Skeletal muscle tissue (tissue), 4 donors: ENCODE results near the gene SPATA21. TPM values are rescaled to one million over a fixed set of nuclear protein-coding genes. Genes with fewer than 3 reads are reported as not detected.
"Not testable (repeated sequence)": the region's sequence is repeated elsewhere in the genome, so short reads cannot be mapped to it uniquely, and the experiment has no call there.

ENCODE experiments used
- H3K27ac ChIP-seq: one replicate; pipeline ENCODE4 v1.7.0; 2013; ENCODE audit warnings: mild to moderate bottlenecking, low read depth, low read length, inconsistent platforms
- H3K27me3 ChIP-seq, 3 donors: one replicate each; pipeline ENCODE4 v1.7.0; 2013; ENCODE audit warnings: low read length in 3 of 3; ENCODE audit not compliant: control insufficient read depth in 3 of 3, insufficient read depth in 3 of 3
- H3K36me3 ChIP-seq, 3 donors: one replicate each; pipeline ENCODE4 v1.7.0; 2013; ENCODE audit warnings: low read length in 3 of 3; ENCODE audit not compliant: control insufficient read depth in 3 of 3, insufficient read depth in 3 of 3
- H3K4me1 ChIP-seq, 3 donors: one replicate each; pipeline ENCODE4 v1.7.0; 2013; ENCODE audit warnings: low read length in 3 of 3, mild to moderate bottlenecking in 3 of 3; ENCODE audit not compliant: control insufficient read depth in 3 of 3, insufficient read depth in 3 of 3
- H3K4me3 ChIP-seq, 3 donors: one replicate each; pipeline ENCODE4 v1.7.0; 2013; ENCODE audit warnings: low read length in 3 of 3
- H3K9ac ChIP-seq, 3 donors: one replicate each; pipeline ENCODE4 v1.7.0; 2013; ENCODE audit warnings: low read length in 3 of 3, mild to moderate bottlenecking in 3 of 3, moderate library complexity in 2 of 3, low read depth in 1 of 3
- H3K9me3 ChIP-seq, 3 donors: one replicate each; pipeline ENCODE4 v1.7.0; 2013; ENCODE audit warnings: low read length in 3 of 3; ENCODE audit not compliant: control insufficient read depth in 3 of 3
- total RNA-seq: library from RNA; depleted of rRNA; stranded (reverse); fragments of >200 nt; gene quantifications from one replicate; pipeline ENCODE4 v1.2.3, GENCODE V29; 2014
- donor health status: Osteomylitis.

Gene SPATA21
- total RNA-seq: not detected

DNA sequence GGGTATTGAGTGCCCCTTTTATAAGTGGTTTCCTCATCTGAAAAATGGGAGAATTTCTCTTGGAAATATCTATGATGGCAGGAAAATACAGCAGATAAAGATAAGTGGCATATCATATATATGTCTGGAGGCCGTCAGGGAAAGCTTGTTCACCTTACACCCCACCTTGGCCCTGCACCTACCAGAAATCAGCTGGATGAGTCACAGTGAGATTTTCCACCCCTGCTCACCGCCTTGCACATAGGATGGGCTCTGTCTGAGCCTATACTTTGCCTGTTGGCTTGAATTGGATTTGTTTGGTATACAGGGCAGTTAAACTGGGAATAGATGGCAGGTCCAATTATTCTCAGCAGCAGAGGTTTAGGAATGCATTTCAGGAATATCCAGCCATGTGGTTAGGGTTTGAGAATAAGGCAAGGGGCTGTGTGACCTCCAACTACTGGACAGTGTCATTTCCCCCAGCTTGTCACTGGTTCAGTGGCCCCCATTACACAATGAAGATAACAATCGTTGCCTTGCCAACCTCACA, at the start of gene SPATA21:
SPATA21 (minus strand) TSS at position 479 of the 529 bp plus-strand sequence. CDS start 6,053 bp downstream, outside the sequence.
- Histone ChIP-seq H3K27me3 (no peaks in the 10 kb centered on the region), H3K4me1 (peaks cover 8 to 20% (median 10%) of the 10 kb centered on the region in 3 donors), H3K36me3 (no peaks in the 10 kb centered on the region), H3K4me3 (no peak within 1 kb of the TSS), H3K9me3 (no peaks in the 10 kb centered on the region), H3K27ac (no peak within 1 kb of the TSS), H3K9ac (no peak within 1 kb of the TSS)

- not testable (repeated sequence) for H3K9me3 ChIP-seq, H3K27me3 ChIP-seq, H3K4me1 ChIP-seq, H3K9ac ChIP-seq, H3K27ac ChIP-seq, H3K4me3 ChIP-seq
- H3K36me3 ChIP-seq: peaks cover 8 to 23% (median 16%) of the 10 kb centered on the region in 3 donors
Observed at GRCh38 chr1:16487011-16487410, 49.8 kb upstream of the SPATA21 start.

DNA sequence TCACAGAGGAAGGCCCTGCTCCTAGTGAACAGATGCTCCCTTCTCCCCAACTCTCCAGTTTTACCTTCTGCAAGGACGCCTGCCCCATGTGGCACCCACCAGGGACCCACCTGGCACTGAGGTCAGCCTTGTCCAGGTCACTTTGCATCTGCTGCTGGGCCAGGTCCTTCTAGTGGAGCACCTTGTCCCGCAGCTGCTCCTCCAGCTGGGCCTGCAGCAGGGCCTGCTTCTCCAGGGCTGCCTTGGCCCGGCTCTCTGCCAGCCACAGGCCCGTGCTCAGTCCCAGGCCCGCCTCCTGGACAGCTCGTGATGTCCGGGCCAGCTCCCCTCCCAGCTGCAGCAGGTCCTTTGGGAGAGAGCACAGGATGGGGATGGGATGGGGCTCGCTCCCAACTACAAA, 49.1 kb upstream of the SPATA21 start:
- H3K9me3 ChIP-seq, H3K4me1 ChIP-seq, H3K27ac ChIP-seq, H3K9ac ChIP-seq, H3K27me3 ChIP-seq, H3K4me3 ChIP-seq: not testable (repeated sequence)
- peaks cover 8 to 24% (median 16%) of the 10 kb centered on the region in 3 donors for H3K36me3 ChIP-seq

DNA sequence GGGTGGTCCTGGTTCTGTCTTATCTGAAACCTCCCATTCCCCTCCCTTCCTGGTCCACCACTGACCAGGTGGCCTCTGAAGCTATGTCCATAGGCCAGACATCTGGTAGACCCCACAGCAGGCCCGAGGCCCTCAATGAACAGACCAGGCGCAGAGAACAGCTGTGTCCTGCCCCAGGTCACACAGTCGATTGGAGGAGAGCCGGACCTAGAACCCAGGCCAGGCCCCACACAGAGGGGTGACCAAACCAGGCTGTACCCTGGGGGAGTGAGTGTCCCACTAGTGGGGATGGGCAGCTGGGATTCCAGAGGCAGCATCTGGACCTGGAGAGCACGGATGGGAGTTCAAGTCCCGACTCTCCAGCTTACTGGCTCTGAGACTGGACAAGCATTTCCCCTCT, 47.7 kb upstream of the SPATA21 start:
- Histone ChIP-seq H3K4me3 (no peak overlapping the region), H3K4me1 (no peaks in the 10 kb centered on the region), H3K9me3 (no peaks in the 10 kb centered on the region), H3K9ac (no peak overlapping the region), H3K27me3 (no peaks in the 10 kb centered on the region), H3K36me3 (peaks cover 8 to 32% (median 20%) of the 10 kb centered on the region in 3 donors), H3K27ac (no peak overlapping the region)

- Histone ChIP-seq H3K9ac (no peak overlapping the region), H3K36me3 (peaks cover 8 to 27% (median 20%) of the 10 kb centered on the region in 3 donors), H3K9me3 (no peaks in the 10 kb centered on the region), H3K27ac (no peak overlapping the region), H3K4me3 (no peak overlapping the region), H3K27me3 (no peaks in the 10 kb centered on the region), H3K4me1 (no peaks in the 10 kb centered on the region)
Observed at GRCh38 chr1:16484501-16484835, 47.2 kb upstream of the SPATA21 start.

DNA sequence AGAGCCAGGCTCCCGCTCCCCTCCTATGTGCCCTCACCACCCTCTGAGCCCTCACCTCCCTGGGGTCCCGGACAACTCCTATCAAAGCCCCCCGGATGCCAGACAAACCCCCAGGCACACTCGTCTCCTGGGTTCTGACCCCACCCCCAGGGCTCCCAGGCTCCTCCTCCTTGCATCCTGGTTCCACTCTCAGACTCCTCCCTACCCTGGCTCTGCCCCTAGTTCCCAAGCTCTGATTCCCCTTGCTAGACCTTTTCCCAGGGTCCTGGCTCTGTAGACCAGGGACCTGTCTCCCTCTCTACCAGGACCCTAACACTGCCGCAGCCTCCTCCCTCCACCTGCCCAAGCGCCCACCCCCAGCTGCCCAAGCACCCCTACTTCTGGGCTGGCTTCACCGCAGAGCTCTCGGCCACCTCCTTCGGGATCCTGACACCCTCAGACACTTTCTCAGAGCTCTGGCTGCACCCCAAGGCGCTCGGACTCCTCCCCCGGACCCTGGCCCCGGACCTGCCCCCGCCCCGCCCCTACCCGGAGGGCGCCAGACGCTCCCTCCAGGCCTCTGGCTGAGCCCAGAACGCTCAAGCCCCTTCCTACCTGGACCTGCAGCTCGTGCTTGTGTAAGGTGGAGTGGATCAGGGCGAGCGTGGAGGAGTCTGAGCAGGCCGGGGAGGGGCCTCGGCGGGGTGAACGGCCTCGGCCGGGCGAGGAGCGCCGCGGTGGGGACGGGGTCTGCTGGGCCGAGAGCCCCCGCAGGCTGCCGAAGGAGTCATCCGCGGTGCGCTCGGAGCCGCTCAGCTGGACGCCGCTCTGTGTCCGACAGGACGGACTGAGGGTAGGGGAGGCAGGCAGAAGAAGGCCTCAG, 46.6 kb upstream of the SPATA21 start:
- H3K36me3 ChIP-seq: peaks cover 8 to 25% (median 20%) of the 10 kb centered on the region in 3 donors
- H3K27ac ChIP-seq, H3K9ac ChIP-seq, H3K27me3 ChIP-seq, H3K4me3 ChIP-seq, H3K4me1 ChIP-seq, H3K9me3 ChIP-seq: not testable (repeated sequence)

GRCh38 chr1:16483146-16483545, 45.9 kb upstream of the SPATA21 start:
- H3K9me3 ChIP-seq, H3K27me3 ChIP-seq, H3K27ac ChIP-seq, H3K4me3 ChIP-seq, H3K9ac ChIP-seq, H3K4me1 ChIP-seq: not testable (repeated sequence)
- peaks cover 8 to 31% (median 24%) of the 10 kb centered on the region in 3 donors for H3K36me3 ChIP-seq

DNA sequence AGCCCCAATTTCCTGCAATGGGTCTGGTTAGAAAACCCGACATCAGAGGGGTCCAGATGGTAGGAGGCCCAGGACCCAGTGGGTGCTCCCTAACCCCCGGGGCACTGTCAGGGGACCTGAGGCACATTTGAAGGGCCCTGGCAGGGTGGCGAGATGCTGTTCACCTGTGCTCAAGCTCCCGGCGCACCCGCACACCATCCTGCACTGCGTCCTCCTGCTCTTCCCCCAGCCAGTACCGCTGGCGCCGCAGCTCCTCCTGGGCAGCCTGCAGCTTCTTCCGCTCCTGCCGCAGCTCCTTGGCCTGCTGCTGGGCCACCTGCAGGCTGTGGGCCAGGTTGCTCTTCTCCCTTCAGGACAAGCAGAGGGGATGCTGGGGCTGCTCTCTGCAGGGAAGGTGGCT, 40.9 kb upstream of the SPATA21 start:
- no peak overlapping the region for H3K9ac ChIP-seq
- H3K4me1 ChIP-seq: peaks cover 0 to 5% (median 3%) of the 10 kb centered on the region in 3 donors
- H3K27ac ChIP-seq: no peak overlapping the region
- no peaks in the 10 kb centered on the region for H3K9me3 ChIP-seq
- H3K27me3 ChIP-seq: no peaks in the 10 kb centered on the region
- no peak overlapping the region for H3K4me3 ChIP-seq
- peaks cover 2 to 37% (median 20%) of the 10 kb centered on the region in 3 donors for H3K36me3 ChIP-seq

- not testable (repeated sequence) for H3K4me1 ChIP-seq, H3K27ac ChIP-seq, H3K9me3 ChIP-seq, H3K27me3 ChIP-seq, H3K4me3 ChIP-seq, H3K9ac ChIP-seq
- peaks cover 2 to 32% (median 22%) of the 10 kb centered on the region in 3 donors for H3K36me3 ChIP-seq
Observed at GRCh38 chr1:16475771-16476770, 38.8 kb upstream of the SPATA21 start.
